KOPT-K1 (cell line): ENCODE data around the gene GOLGA6D.
"Not testable (repeated sequence)": the region's sequence is repeated elsewhere in the genome, so short reads cannot be mapped to it uniquely, and the experiment has no call there.

Experiments used
- H3K27ac ChIP-seq: fragments of 200-600 bp; sonication (generic); 2 replicates; pipeline ENCODE4 v1.5.1; 2016; ENCODE audit warnings: antibody characterized with exemption, mild to moderate bottlenecking, low read depth, low read length; ENCODE audit not compliant: poor library complexity, severe bottlenecking
- H3K36me3 ChIP-seq: fragments of 200-600 bp; sonication (generic); 2 replicates; pipeline ENCODE4 v1.5.1; 2017; ENCODE audit warnings: antibody characterized with exemption, mild to moderate bottlenecking, low read length, moderate library complexity; ENCODE audit not compliant: insufficient read depth
- H3K9me3 ChIP-seq: fragments of 200-600 bp; sonication (generic); 2 replicates; pipeline ENCODE4 v1.5.1; 2017; ENCODE audit warnings: antibody characterized with exemption, low read length, mild to moderate bottlenecking; ENCODE audit not compliant: insufficient read depth, poor library complexity, severe bottlenecking

GOLGA6D gene

GRCh38 chr15:75258620-75259343 is 23.9 kb upstream of the GOLGA6D start:
- H3K27ac ChIP-seq, H3K9me3 ChIP-seq, H3K36me3 ChIP-seq: not testable (repeated sequence)

GRCh38 chr15:75259873-75260272 is 22.8 kb upstream of the GOLGA6D start:
- not testable (repeated sequence) for H3K9me3 ChIP-seq, H3K27ac ChIP-seq, H3K36me3 ChIP-seq

- H3K9me3 ChIP-seq, H3K27ac ChIP-seq, H3K36me3 ChIP-seq: not testable (repeated sequence)
Observed at GRCh38 chr15:75273751-75274359, 8.8 kb upstream of the GOLGA6D start.

- H3K27ac ChIP-seq, H3K36me3 ChIP-seq, H3K9me3 ChIP-seq: not testable (repeated sequence)
Observed at GRCh38 chr15:75274509-75275107, 8.0 kb upstream of the GOLGA6D start.

- not testable (repeated sequence) for H3K27ac ChIP-seq, H3K9me3 ChIP-seq, H3K36me3 ChIP-seq
Observed at GRCh38 chr15:75275617-75276016, 7.0 kb upstream of the GOLGA6D start.

GRCh38 chr15:75278497-75278896 is 4.1 kb upstream of the GOLGA6D start:
- H3K9me3 ChIP-seq, H3K27ac ChIP-seq, H3K36me3 ChIP-seq: not testable (repeated sequence)

- H3K27ac ChIP-seq, H3K9me3 ChIP-seq, H3K36me3 ChIP-seq: not testable (repeated sequence)
Observed at GRCh38 chr15:75284152-75284551, 1.5 kb downstream of the GOLGA6D start.

- not testable (repeated sequence) for H3K9me3 ChIP-seq, H3K36me3 ChIP-seq, H3K27ac ChIP-seq
Observed at GRCh38 chr15:75293660-75294059, 11.0 kb downstream of the GOLGA6D start.

- H3K9me3 ChIP-seq, H3K36me3 ChIP-seq, H3K27ac ChIP-seq: not testable (repeated sequence)
Observed at GRCh38 chr15:75298541-75299310, 16.1 kb downstream of the GOLGA6D start.

- H3K9me3 ChIP-seq, H3K27ac ChIP-seq, H3K36me3 ChIP-seq: not testable (repeated sequence)
Observed at GRCh38 chr15:75299311-75299688, 16.7 kb downstream of the GOLGA6D start.

- not testable (repeated sequence) for H3K9me3 ChIP-seq, H3K27ac ChIP-seq
Observed at GRCh38 chr15:75300026-75300425, 17.4 kb downstream of the GOLGA6D start.

GRCh38 chr15:75302318-75302717 is 19.7 kb downstream of the GOLGA6D start:
- Histone ChIP-seq H3K36me3 (no peaks in the 10 kb centered on the region), H3K27ac (no peak overlapping the region), H3K9me3 (no peaks in the 10 kb centered on the region)

More at GRCh38 chr15:75300026-75300425, 17.4 kb downstream of the GOLGA6D start:
- H3K36me3 ChIP-seq = not testable (repeated sequence)

- not testable (repeated sequence) for H3K36me3 ChIP-seq, H3K9me3 ChIP-seq, H3K27ac ChIP-seq
Observed at GRCh38 chr15:75302753-75303152, 20.1 kb downstream of the GOLGA6D start.

GRCh38 chr15:75306188-75306587 is 23.6 kb downstream of the GOLGA6D start:
- no peak overlapping the region for H3K27ac ChIP-seq
- H3K36me3 ChIP-seq = no peaks in the 10 kb centered on the region
- H3K9me3 ChIP-seq = no peaks in the 10 kb centered on the region

GRCh38 chr15:75307778-75308390 is 25.2 kb downstream of the GOLGA6D start:
- Histone ChIP-seq H3K27ac (no peak overlapping the region), H3K36me3 (no peaks in the 10 kb centered on the region), H3K9me3 (no peaks in the 10 kb centered on the region)
